ENCODE results near the gene KIAA1549. TPM values are rescaled to one million over a fixed set of nuclear protein-coding genes. Genes with fewer than 3 reads are reported as not detected.

The KIAA1549 gene
- total and polyA plus RNA-seq, 2 of the 4 experiments (the other 2 are of a cell fraction): 1.3 to 3.3 TPM

DNA sequence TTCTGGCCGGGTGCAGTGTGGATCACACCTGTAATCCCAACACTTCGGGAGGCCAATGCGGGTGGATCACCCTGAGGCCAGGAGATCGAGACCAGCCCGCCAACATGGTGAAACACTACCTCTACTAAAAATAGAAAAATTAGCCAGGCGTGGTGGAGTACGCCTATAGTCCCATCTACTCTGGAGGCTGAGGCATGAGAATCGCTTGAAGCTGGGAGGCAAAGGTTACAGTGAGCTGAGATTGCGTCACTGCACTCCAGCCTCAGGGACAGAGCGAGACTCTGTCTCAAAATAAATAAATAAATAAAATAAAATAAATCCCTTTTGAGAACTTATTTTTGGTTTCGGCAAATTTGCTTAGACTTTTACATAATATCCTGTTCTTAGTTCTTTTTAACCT is 151.9 kb downstream of the KIAA1549 start:
- ATAC-seq (ENCODE audit: low read depth): no peak
- no peaks in the 10 kb centered on the region for H3K36me3 ChIP-seq (ENCODE audit: control insufficient read depth, insufficient read depth, low read length)
- no peak overlapping the region for H2BK5ac ChIP-seq (ENCODE audit: low read depth, low read length, poor library complexity, severe bottlenecking)
- H2AFZ ChIP-seq (replicated peaks; ENCODE audit: low read length, poor library complexity): no peak overlapping the region
- no peaks in the 10 kb centered on the region for H3K9me1 ChIP-seq (ENCODE audit: insufficient read depth, low read length)
- H2BK20ac ChIP-seq (ENCODE audit: low read depth, low read length): no peak overlapping the region
- H3K27ac ChIP-seq (ENCODE audit: insufficient read depth, low read length): no peak overlapping the region
- H4K20me1 ChIP-seq (ENCODE audit: insufficient read depth, low read length): no peaks in the 10 kb centered on the region
- H3K9me3 ChIP-seq (ENCODE audit: control insufficient read depth, insufficient read depth, low read length): no peaks in the 10 kb centered on the region
- WGBS, 2 experiments (ENCODE audit: extremely low coverage in 2 of 2, insufficient read length in 1 of 2): no CpG with 5 or more reads among the region's 11 CpGs
- no peaks in the 10 kb centered on the region for H3K27me3 ChIP-seq (ENCODE audit: control insufficient read depth, insufficient read depth, low read length)
- no peak overlapping the region for H3K4me2 ChIP-seq (ENCODE audit: low read depth, low read length)
- H3K56ac ChIP-seq (ENCODE audit: extremely low read depth, insufficient read depth, low read length): no peak overlapping the region
- intact Hi-C loops (cut with micrococcal nuclease) (no loop called here), in situ Hi-C loops (cut with MboI; ENCODE audit: low sequenced_read_pairs) (no loop called here), dilution Hi-C loops (cut with HindIII; ENCODE audit: low sequenced_read_pairs, unreplicated experiment) (no loop called here)
- H2AK9ac ChIP-seq (replicated peaks; ENCODE audit: low read depth, low read length, poor library complexity): no peak overlapping the region
- no peak overlapping the region for H3K4me3 ChIP-seq (ENCODE audit: insufficient read depth, low read depth, low read length)
- H3K23ac ChIP-seq (ENCODE audit: low read depth, low read length): no peak overlapping the region
- H3K9ac ChIP-seq (ENCODE audit: low read depth, low read length): no peak overlapping the region
- no peak overlapping the region for H2AK5ac ChIP-seq (ENCODE audit: low read depth, low read length)
- TF ChIP-seq RCOR1 (IDR thresholded peaks at IDR 0.05; ENCODE audit: insufficient replicate concordance, low read length) (no peak), CEBPB (IDR thresholded peaks at IDR 0.05; ENCODE audit: low read depth, low read length) (0 out of 2 replicates have a peak, but pooled peaks have one; percentile 10)
- H4K8ac ChIP-seq (ENCODE audit: low read depth in 2 of 2, low read length in 2 of 2): no peak overlapping the region
- no peak overlapping the region for H2BK120ac ChIP-seq (ENCODE audit: low read depth, low read length)
- H4K91ac ChIP-seq (ENCODE audit: insufficient read depth, low read depth, low read length): no peak overlapping the region
- no peaks in the 10 kb centered on the region for H3K4me1 ChIP-seq (ENCODE audit: control insufficient read depth, insufficient read depth, low read length)
- no peak overlapping the region for H3K14ac ChIP-seq (replicated peaks; ENCODE audit: low read depth, low read length)
- CTCF ChIA-PET: no interaction called here
- POLR2A ChIA-PET (ENCODE audit: unreplicated experiment): no interaction called here
- no peak overlapping the region for H2BK15ac ChIP-seq (ENCODE audit: low read depth, low read length)
- no peaks in the 10 kb centered on the region for H3K79me1 ChIP-seq (ENCODE audit: low read depth in 1 of 2, low read length in 2 of 2)
- no peak overlapping the region for H3K18ac ChIP-seq (ENCODE audit: low read depth, low read length)
- no peak overlapping the region for H3K4ac ChIP-seq (ENCODE audit: low read depth, low read length)
- BruUV-seq (replicated peaks): no TSS peak
- no peak overlapping the region for H4K5ac ChIP-seq (ENCODE audit: low read depth, low read length)
- no peak for DNase-seq
